SW480 (cell line): ENCODE data around the gene LZIC.
"Not testable (repeated sequence)": the region's sequence is repeated elsewhere in the genome, so short reads cannot be mapped to it uniquely, and the experiment has no call there.

Experiments
- DNase-seq: peaks from one replicate; pipeline ENCODE4 v3.0.0-alpha.2; 2016; ENCODE audit warnings: low spot score

Gene LZIC

DNA sequence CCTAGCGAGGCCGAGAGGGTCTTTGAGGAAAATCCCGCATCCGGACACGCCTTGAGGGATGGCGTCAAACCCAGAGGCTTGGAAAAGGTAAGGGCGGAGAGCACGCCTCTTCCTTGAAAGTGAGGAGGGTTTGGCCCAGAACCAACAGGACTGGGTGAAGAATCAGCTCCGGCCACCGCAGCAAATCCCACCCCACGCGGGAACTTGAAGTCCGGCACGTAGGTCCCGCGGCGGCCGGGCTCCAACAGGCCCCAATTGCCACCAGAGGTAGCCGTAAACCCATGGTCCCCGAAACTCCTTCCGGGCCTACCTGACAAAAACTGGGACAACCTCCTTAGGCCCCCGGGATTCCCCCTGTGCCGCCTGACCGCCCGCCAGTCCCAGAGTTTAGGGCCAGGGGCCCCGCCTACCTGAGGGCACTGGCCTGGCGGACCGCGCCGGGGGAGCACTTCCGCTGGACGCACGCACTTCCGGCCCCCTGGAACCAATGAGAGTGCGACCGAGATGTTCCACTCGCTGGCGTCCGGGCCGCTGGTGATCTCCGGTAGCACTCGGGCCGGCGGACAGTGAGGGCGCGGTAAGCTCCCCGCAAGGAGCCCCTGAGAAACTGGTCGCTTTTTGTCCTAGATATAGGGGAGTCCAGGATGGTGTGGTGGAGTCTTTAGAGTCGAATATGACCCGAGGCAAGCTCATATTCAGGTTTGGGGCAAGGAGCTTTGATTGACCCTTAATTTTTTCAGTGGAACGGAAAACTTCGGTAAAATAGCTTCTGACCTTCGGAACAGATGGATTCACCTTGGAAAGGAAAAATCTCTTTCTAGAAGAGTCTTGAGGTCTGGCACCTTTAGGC, at the start of gene LZIC, which contains the start of gene NMNAT1:
Gene LZIC (minus strand): TSS at position 453 of the 850 bp plus-strand sequence. CDS start 6,772 bp downstream, outside the sequence.
Gene NMNAT1 (plus strand): TSS at position 537 of the 850 bp plus-strand sequence. CDS start 28,599 bp downstream, outside the sequence.
- DNase-seq, result peak; percentile 89

- no peak for DNase-seq
These were observed 49.7 kb upstream of the LZIC start for GRCh38 chr1:9992910-9993309.

DNA sequence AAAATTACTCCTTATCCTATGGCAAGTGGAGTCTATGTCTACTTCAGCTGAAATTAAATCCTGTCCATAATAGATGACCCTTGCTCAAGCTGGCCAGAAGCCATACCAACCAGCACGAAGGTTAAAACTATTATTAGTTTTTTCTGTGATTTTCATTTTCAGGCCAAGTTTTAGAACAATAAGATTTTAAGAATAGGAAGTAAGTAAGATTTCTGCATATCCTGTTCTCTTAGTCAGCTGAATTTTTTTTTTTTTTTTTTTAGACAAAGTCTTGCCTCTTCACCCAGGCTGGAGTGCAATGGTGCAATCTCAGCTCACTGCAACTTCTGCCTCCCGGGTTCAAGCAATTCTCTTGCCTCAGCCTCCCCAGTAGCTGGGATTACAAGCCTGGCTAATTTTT, 47.8 kb upstream of the LZIC start:
- DNase-seq, result no peak

GRCh38 chr1:9989773-9990172, 46.6 kb upstream of the LZIC start:
- no peak for DNase-seq

GRCh38 chr1:9985001-9985400, 41.8 kb upstream of the LZIC start:
- DNase-seq, result no peak

DNA sequence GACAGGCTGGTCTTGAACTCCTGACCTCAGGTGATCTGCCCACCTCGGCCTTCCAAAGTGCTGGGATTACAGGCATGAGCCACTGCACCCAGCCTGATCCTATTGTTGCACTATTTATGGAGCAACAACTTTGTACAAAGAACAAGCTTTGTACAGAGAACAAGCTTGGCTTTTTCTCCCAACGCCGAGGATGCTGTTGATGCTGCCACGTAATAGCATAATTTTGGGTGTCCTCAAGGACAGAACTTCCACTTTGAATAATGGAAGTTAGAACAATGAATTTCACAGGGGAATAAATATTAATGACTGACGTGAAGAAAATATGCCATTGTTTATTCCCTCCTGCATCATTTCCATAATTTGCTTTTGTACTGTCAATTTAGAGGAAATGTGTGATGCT, 41.1 kb upstream of the LZIC start:
- DNase-seq, result no peak

- peak; percentile 13 for DNase-seq
These were observed 17.7 kb upstream of the LZIC start for GRCh38 chr1:9960706-9961562.

DNA sequence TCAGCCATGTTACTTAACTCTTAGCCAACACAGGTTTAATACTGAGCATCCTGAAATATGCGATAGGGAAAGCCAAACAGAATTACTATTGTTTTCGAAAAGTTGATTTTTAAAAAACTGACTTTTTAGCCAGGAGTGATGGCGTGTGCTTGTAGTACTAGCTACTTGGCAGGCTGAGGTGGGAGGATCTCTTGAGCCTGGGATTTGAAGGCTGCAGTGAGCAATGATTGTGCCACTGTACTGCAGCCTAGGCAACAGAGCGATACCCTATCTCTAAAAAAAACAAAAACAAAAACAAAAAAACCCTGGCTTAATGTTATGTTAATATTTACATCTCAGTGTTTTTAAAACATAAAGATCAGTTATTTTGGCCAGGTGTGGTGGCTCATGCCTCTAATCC, 16.8 kb upstream of the LZIC start:
- no peak for DNase-seq

DNA sequence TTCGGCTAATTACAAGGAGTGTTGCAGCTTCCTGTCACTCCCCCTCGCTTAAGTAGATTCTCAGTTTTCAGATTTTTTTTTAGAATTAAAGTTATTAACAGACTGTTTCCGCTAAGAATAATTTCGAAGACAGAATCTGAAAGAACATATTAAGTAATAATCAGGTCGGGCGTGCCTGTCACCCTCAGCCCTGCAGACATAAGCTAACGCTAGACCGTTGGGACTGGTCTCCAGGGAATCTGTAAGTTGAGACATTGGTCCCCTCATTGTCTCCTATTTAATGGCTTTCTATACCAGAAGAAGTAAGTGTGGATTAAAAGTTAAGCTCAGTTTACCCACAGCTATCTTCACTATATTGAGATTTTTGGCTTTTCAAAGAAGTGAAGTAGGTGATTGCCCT, 14.5 kb upstream of the LZIC start:
- no peak for DNase-seq

- DNase-seq, result no peak
These were observed 3.1 kb upstream of the LZIC start for GRCh38 chr1:9946315-9946714.

DNA sequence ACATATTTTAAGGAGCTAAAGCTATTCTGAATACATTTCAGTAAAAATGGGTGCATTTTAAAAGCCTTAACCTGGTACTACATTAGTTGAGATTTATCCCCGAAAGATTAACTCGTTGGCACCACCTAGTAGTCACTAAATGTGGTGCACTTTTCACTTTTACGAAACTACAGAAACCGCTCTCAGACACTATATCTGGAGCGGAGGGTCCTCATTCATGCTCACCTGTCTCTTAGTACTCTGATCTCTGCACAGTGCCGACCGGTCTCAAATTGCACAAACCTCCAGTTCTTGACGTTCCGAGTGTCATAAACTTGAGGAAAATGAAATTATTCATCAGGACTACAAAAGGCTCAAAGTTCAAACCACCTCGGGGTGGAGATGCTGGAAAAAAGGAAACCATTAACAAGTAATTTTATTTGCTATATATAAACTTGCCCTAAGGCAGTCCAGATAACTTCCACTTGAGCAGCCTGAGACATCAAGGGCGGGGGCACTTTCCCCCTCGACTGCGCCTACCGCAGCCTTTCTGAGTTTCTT, 722 bp downstream of the LZIC start:
- peak; percentile 65 for DNase-seq

DNA sequence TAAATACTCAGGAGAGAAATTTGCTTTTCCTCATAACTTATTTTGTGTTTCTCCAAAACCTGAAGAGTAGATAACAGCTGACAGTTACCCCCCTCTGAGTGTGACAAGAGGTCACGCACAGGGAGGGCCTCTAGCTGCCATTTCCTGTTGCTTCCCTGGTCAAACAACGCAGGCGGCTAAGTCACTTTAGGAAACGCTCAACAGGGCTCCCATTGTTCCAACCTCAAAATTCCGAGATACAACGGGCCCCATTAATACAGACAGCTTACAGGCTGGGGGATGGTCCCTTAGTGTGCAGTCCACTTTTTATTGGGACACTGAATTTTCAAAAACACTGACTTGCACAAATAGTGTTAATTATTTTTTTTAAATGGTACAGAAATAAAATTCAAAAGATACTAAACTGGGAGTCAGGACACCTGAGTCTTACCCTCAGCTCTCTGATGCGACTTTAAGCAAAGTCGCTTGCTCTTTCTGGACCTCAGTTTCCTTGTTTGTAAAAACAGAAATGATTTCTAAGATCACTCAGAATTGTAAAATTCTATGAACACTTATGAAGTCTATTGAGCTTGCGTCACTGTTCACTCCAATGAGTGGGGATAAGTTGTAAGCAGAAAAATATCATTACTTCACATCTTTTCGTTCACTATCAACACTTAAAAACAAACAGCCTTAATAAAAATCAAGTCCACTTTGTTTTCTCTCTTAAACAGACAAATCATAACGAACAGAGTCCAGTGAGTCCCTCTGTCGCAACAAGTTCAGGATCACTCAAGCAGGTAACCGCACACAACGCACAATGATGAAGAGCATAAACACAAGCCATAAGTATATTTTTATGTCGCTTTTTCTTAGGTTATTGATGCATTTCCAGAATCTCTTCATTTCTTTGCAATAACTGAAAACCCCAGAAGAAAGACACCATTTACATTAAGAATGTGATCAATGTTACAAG, 13.5 kb downstream of the LZIC start:
- DNase-seq, result no peak

DNA sequence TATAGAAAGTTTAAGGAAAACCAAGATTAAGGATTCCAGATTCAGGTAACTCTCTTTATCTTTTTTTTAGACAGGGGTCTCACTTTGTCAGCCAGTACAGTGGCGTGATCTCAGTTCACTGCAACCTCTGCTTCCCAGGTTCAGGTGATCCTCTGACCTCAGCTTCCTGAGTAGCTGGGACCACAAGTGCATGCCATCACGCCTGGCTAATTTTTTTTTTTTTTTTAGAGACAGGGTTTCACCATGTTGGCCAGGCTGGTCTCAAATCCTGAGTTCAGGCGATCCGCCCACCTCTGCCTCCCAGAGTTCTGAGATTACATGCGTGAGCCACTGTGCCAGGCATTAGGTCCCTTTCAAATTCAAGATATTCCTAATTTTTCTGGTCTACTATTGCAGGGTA, 15.9 kb downstream of the LZIC start:
- no peak for DNase-seq

GRCh38 chr1:9922342-9922741, 20.8 kb downstream of the LZIC start:
- DNase-seq, result no peak

- no peak for DNase-seq
These were observed 22.6 kb downstream of the LZIC start for GRCh38 chr1:9920606-9921005.

GRCh38 chr1:9917901-9918300, 25.3 kb downstream of the LZIC start:
- DNase-seq, result no peak

GRCh38 chr1:9917495-9917894, 25.7 kb downstream of the LZIC start:
- DNase-seq, result not testable (repeated sequence)

DNA sequence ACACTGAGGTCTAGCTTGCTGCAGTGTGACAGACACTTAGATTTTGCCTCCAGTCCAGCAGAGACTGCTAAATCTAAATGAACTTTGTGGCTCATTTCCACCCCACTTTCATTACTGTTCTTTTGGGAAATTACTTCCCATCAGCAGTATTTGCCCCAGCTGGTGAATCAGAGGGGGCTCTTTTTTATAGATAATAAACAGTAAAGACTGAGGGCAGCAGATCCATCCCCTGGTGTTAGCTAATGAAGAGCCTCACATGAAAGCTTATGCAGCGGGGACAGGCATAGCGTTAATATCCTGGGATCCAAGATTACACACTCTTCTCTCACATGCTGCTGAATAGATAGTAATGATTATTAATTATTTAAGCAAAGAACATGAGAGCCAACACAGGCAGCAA, 26.7 kb downstream of the LZIC start:
- no peak for DNase-seq

- no peak for DNase-seq
These were observed 28.6 kb downstream of the LZIC start for GRCh38 chr1:9914610-9914937.

DNA sequence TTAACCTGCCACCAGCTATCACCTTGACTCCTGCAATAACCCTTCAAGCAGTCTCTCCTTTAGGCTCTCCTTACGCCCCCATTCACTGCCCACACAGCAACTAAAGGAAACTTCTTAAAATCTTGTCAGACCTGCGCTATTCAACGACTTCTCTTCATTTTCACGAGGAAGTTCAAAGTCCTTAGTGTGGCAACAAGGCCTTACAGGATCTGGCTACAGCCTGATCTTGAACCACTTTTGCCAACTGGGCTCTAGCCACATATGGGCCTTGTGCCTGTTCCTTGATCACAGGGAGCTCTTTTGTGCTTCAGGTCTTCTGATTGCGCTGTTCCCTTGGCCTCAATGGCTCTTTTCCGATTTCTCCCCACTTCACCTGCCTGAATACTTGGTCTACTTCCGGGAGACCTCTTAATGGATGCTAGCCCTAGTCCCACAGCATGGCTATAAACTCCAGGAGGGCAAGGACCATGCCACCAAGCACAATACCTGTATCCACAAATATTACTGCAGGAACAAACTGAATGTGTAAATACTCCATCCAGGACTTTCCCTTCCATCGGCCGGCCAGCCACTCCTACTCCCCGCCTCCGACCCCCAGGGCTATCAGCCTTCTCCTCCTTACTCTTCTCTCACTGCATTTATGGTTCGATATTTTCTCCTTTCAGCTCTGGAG, 30.8 kb downstream of the LZIC start:
- no peak for DNase-seq
